PC-3 (cell line): ENCODE data around the gene MLLT3. TPM values are rescaled to one million over a fixed set of nuclear protein-coding genes. Genes with fewer than 3 reads are reported as not detected.

Experiments used
- ATAC-seq: fragments of 200-7000 bp; cut with Tn5 transposase; 2 replicates; pipeline ENCODE4 v1.9.1; 2020; ENCODE audit warnings: mild to moderate bottlenecking, moderate library complexity
- BruUV-seq: library from RNA; stranded (reverse); fragments of 400-500 nt; replicated peaks from 2 replicates; lab custom pipeline; 2021; lab: Mats Ljungman, UMichigan
- CTCF ChIA-PET: fragments of 300-600 bp; sonication (Branson Sonifier 250); formaldehyde crosslinking; loops from one replicate; lab custom pipeline; 2022; ENCODE audit warnings: antibody characterized with exemption; lab: Charles Lee
- POLR2A ChIA-PET: fragments of 300-600 bp; sonication (Branson Sonifier 250); formaldehyde crosslinking; loops from one replicate; lab custom pipeline; 2022; ENCODE audit warnings: antibody characterized with exemption; ENCODE audit not compliant: unreplicated experiment; lab: Charles Lee
- DNase-seq: peaks from one replicate; pipeline ENCODE4 v3.0.0-alpha.2; 2015
- H2AFZ ChIP-seq: fragments of 300-600 bp; sonication (generic); 2 replicates; pipeline ENCODE4 v1.6.0; 2016; ENCODE audit warnings: antibody characterized with exemption, low read length
- H3F3A ChIP-seq: fragments of 300-600 bp; sonication (generic); one replicate; pipeline ENCODE4 v1.6.0; 2017; ENCODE audit warnings: antibody characterized with exemption, low read length, control low read depth, mild to moderate bottlenecking; ENCODE audit not compliant: unreplicated experiment
- H3K27ac ChIP-seq: fragments of 300-600 bp; sonication (generic); 2 replicates; pipeline ENCODE4 v1.5.1; 2016; ENCODE audit warnings: mild to moderate bottlenecking, low read length
- H3K27me3 ChIP-seq: fragments of 300-600 bp; sonication (generic); 2 replicates; pipeline ENCODE4 v1.6.1; 2016; ENCODE audit warnings: low read length, mixed read lengths
- H3K36me3 ChIP-seq: fragments of 300-600 bp; sonication (generic); 2 replicates; pipeline ENCODE4 v1.6.1; 2016; ENCODE audit warnings: low read depth, mixed run types, low read length, mixed read lengths
- H3K4me1 ChIP-seq: fragments of 300-600 bp; sonication (generic); 2 replicates; pipeline ENCODE4 v1.5.1; 2016; ENCODE audit warnings: low read length; ENCODE audit not compliant: insufficient read depth
- H3K4me2 ChIP-seq: fragments of 300-600 bp; sonication (generic); 2 replicates; pipeline ENCODE4 v1.6.0; 2016; ENCODE audit warnings: low read length
- H3K4me3 ChIP-seq: fragments of 300-600 bp; sonication (generic); 2 replicates; pipeline ENCODE4 v1.5.1; 2016; ENCODE audit warnings: mild to moderate bottlenecking, low read length, mixed read lengths
- H3K79me2 ChIP-seq: fragments of 300-600 bp; sonication (generic); 2 replicates; pipeline ENCODE4 v1.6.1; 2017; ENCODE audit warnings: low read length, mixed read lengths
- H3K9ac ChIP-seq: fragments of 300-600 bp; sonication (generic); 2 replicates; pipeline ENCODE4 v1.6.0; 2016; ENCODE audit warnings: mild to moderate bottlenecking, low read length
- H3K9me2 ChIP-seq: fragments of 300-600 bp; sonication (generic); replicated peaks from 2 replicates; pipeline ENCODE4 v1.6.1; 2016; ENCODE audit warnings: mixed run types, low read length, mixed read lengths
- H3K9me3 ChIP-seq: fragments of 300-600 bp; sonication (generic); 2 replicates; pipeline ENCODE4 v1.6.1; 2016; ENCODE audit warnings: low read length, mixed read lengths
- H4K20me1 ChIP-seq: fragments of 300-600 bp; sonication (generic); 2 replicates; pipeline ENCODE4 v1.6.1; 2016; ENCODE audit warnings: low read length, mixed read lengths
- EZH2 ChIP-seq: fragments of 300-600 bp; sonication (generic); IDR thresholded peaks from one replicate; pipeline ENCODE4 v1.6.1; 2017; ENCODE audit warnings: antibody characterized with exemption, mild to moderate bottlenecking, low read length; ENCODE audit not compliant: unreplicated experiment
- EZH2phosphoT487 ChIP-seq: fragments of 300-600 bp; sonication (generic); IDR thresholded peaks from 2 replicates; pipeline ENCODE4 v1.6.1; 2018; ENCODE audit warnings: mild to moderate bottlenecking, antibody characterized with exemption, low read length, borderline replicate concordance
- intact Hi-C: fragments of 100-400 bp; cut with micrococcal nuclease; formaldehyde crosslinking; loops from 2 replicates; pipeline ENCODE4 v1.9.0; 2023
- total RNA-seq: library from RNA; depleted of rRNA; stranded (reverse); fragments of >200 nt; gene quantifications from 2 replicates; pipeline ENCODE4 v1.2.3, GENCODE V29; 2014
- TF ChIP-seq, protein P1 (sequence below): fragments of 300-600 bp; sonication (generic); conservative IDR thresholded peaks from 2 replicates; pipeline ENCODE4 v1.5.1; 2017; ENCODE audit warnings: antibody characterized with exemption, low read depth, mild to moderate bottlenecking, low read length

Gene MLLT3
- total RNA-seq, 1 experiment from 2014 or later: 7.1 TPM

DNA sequence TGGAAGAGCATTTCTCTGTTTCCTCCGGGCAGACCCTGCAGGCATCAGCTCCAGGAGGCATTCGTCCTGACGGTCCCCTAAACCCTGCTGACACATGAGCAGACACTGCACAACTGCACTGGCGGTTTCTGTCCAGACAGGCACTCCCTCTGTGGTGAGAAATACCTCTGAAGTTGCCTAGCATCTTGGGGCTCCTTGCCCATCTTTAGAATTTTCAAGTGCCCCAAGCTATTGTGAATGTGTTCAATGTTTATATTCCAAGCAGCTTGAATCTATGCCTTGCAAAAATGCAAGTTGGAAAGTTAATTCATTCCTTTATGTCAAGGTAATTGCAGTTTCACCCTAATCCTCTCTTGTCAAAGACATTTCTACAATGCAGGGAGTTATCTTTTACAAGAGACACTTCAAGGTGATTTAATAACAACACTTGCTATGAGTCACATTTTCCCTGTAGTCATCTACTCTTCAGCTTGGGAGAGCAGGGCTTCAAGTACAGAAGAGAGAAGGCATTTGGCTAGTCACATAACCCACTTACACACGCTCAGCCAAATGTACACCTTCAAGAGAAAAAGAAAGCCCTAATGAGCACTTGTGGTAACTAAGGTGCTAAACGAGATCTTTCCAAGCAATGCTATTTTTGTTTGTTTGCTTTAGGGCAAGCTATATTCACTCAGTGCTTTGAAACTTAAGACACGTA lies 302.5 kb downstream of the MLLT3 start:
- no peaks in the 10 kb centered on the region for H3K9me3 ChIP-seq
- no peak overlapping the region for H3K4me3 ChIP-seq
- ATAC-seq (no peak; the same call in 1 of the 2 replicates), DNase-seq (peak; percentile 19)
- H3F3A ChIP-seq: no peaks in the 10 kb centered on the region
- BruUV-seq: no TSS peak
- no peak overlapping the region for H3K9ac ChIP-seq
- H3K36me3 ChIP-seq: no peaks in the 10 kb centered on the region
- H3K27me3 ChIP-seq: peaks cover 8% of the 10 kb centered on the region
- no peak overlapping the region for H3K4me2 ChIP-seq
- no peaks in the 10 kb centered on the region for H4K20me1 ChIP-seq
- H2AFZ ChIP-seq: no peak overlapping the region
- ChIA-PET POLR2A (no interaction called here), CTCF (no interaction called here)
- no peaks in the 10 kb centered on the region for H3K9me2 ChIP-seq
- TF ChIP-seq EZH2: no peak
- no peak for TF ChIP-seq EZH2phosphoT487
- TF ChIP-seq, protein P1, sequence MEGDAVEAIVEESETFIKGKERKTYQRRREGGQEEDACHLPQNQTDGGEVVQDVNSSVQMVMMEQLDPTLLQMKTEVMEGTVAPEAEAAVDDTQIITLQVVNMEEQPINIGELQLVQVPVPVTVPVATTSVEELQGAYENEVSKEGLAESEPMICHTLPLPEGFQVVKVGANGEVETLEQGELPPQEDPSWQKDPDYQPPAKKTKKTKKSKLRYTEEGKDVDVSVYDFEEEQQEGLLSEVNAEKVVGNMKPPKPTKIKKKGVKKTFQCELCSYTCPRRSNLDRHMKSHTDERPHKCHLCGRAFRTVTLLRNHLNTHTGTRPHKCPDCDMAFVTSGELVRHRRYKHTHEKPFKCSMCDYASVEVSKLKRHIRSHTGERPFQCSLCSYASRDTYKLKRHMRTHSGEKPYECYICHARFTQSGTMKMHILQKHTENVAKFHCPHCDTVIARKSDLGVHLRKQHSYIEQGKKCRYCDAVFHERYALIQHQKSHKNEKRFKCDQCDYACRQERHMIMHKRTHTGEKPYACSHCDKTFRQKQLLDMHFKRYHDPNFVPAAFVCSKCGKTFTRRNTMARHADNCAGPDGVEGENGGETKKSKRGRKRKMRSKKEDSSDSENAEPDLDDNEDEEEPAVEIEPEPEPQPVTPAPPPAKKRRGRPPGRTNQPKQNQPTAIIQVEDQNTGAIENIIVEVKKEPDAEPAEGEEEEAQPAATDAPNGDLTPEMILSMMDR: no peak
- no peak overlapping the region for H3K27ac ChIP-seq
- intact Hi-C loops: no loop called here
- H3K79me2 ChIP-seq: no peaks in the 10 kb centered on the region
- peaks cover 4% of the 10 kb centered on the region; the same call in 1 of the 2 replicates for H3K4me1 ChIP-seq

DNA sequence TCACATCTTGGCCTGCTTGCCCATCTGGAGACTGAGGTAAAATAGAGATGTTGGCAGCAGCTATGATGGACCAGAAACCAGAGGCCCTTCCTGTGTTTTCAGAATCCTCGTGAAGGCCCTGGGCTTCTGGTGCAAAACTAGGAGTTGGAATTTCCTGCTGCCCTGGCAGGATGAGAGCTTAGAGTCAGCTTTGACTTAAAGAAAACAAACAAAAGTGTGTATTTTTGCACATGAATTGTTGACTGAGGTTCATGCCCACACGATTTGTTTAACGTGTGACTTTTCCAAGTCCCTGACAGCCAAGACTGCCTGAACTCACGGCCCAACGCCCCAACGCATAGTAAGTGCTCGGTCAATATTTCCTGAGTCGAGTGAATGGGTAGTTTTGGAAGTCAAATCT lies 303.1 kb downstream of the MLLT3 start:
- no peaks in the 10 kb centered on the region for H3F3A ChIP-seq
- ChIA-PET CTCF (no interaction called here), POLR2A (no interaction called here)
- H3K36me3 ChIP-seq: no peaks in the 10 kb centered on the region
- no peak overlapping the region for H3K4me3 ChIP-seq
- DNase-seq (no peak), ATAC-seq (no peak)
- peaks cover 3% of the 10 kb centered on the region; the same call in 1 of the 2 replicates for H3K27me3 ChIP-seq
- H3K27ac ChIP-seq: no peak overlapping the region
- H3K79me2 ChIP-seq: no peaks in the 10 kb centered on the region
- H2AFZ ChIP-seq: no peak overlapping the region
- H4K20me1 ChIP-seq: no peaks in the 10 kb centered on the region
- TF ChIP-seq EZH2: no peak
- TF ChIP-seq EZH2phosphoT487: no peak
- TF ChIP-seq, protein P1: no peak
- intact Hi-C loops: no loop called here
- no peaks in the 10 kb centered on the region for H3K9me2 ChIP-seq
- H3K9me3 ChIP-seq: no peaks in the 10 kb centered on the region
- no peak overlapping the region for H3K9ac ChIP-seq
- H3K4me2 ChIP-seq: no peak overlapping the region
- peaks cover 4% of the 10 kb centered on the region; the same call in 1 of the 2 replicates for H3K4me1 ChIP-seq
- BruUV-seq: no TSS peak

DNA sequence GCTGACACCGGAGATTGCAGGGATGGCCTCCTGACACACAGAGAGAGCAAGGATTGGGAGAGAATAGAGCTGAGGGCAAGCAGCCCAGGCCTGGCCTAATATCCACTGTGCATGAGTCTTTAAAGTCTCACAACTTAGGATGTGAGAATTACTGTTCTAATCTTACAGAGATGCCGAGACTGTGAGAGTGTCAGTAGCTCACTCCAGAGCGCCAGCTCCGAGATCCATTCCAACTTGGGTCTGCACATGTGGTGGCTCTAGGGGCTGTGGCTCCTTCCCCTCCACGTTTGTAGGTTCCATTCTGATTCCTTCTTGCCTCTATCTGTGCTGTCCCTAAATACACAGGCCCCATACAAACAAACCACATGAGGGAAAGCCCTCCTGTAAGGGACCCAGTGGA lies 304.6 kb downstream of the MLLT3 start:
- no peak overlapping the region for H2AFZ ChIP-seq
- intact Hi-C loops: no loop called here
- TF ChIP-seq, protein P1: no peak
- H3K27me3 ChIP-seq: no peaks in the 10 kb centered on the region
- H3K36me3 ChIP-seq: no peaks in the 10 kb centered on the region
- no peaks in the 10 kb centered on the region for H3F3A ChIP-seq
- H3K4me3 ChIP-seq: no peak overlapping the region
- H3K9me3 ChIP-seq: no peaks in the 10 kb centered on the region
- no peak overlapping the region for H3K4me2 ChIP-seq
- H3K4me1 ChIP-seq: peaks cover 6% of the 10 kb centered on the region; the same call in 1 of the 2 replicates
- POLR2A ChIA-PET: no interaction called here
- DNase-seq: no peak
- no peak overlapping the region for H3K27ac ChIP-seq
- no TSS peak for BruUV-seq
- no peak overlapping the region for H3K9ac ChIP-seq
- no peak for ATAC-seq
- no peaks in the 10 kb centered on the region for H3K9me2 ChIP-seq
- CTCF ChIA-PET: no interaction called here
- no peaks in the 10 kb centered on the region for H3K79me2 ChIP-seq
- no peaks in the 10 kb centered on the region for H4K20me1 ChIP-seq
